ENCODE measurements around the gene GOLPH3. TPM values are rescaled to one million over a fixed set of nuclear protein-coding genes. Genes with fewer than 3 reads are reported as not detected.

GOLPH3 gene
- polyA plus RNA-seq, 1 donor (not counting 4 experiments of a cell fraction or from before 2014, with no cell fraction given) = 42.0 TPM

GRCh38 chr5:32108167-32108566 lies 66.0 kb downstream of the GOLPH3 start:
- no peak for FAIRE-seq
- dilution Hi-C loops (cut with MboI; ENCODE audit: extremely low pct_ligation_motif_present, low sequenced_read_pairs) = no loop called here

GRCh38 chr5:32107291-32107690 lies 66.8 kb downstream of the GOLPH3 start:
- H3K27me3 ChIP-seq (ENCODE audit: control insufficient read depth, extremely low read depth, insufficient read depth, low read length) = no peaks in the 10 kb centered on the region

More at GRCh38 chr5:32108167-32108566, 66.0 kb downstream of the GOLPH3 start:
- no peak for TF ChIP-seq EZH2 (IDR thresholded peaks at IDR 0.05; ENCODE audit: low read length)
- no peak for TF ChIP-seq CTCF (optimal IDR thresholded peaks at IDR 0.05 in 1 of 3, IDR thresholded peaks at IDR 0.05 in 1 of 3, conservative IDR thresholded peaks at IDR 0.05 in 1 of 3; ENCODE audit: extremely low read depth in 1 of 3, insufficient read depth in 2 of 3, low read length in 3 of 3)
- no peaks in the 10 kb centered on the region for H3K9me3 ChIP-seq (ENCODE audit: control insufficient read depth, low read depth, low read length)
- H3K9ac ChIP-seq (ENCODE audit: control insufficient read depth, extremely low read depth, insufficient read depth, low read length) = no peak overlapping the region
- no peaks in the 10 kb centered on the region for H4K20me1 ChIP-seq (ENCODE audit: control insufficient read depth, extremely low read depth, insufficient read depth, low read length)
- H3K4me3 ChIP-seq (ENCODE audit: control insufficient read depth in 2 of 3, extremely low read depth in 1 of 3, insufficient read depth in 2 of 3, low read depth in 1 of 3, low read length in 3 of 3) = no peak overlapping the region
- no peak overlapping the region for H3K27ac ChIP-seq (ENCODE audit: control insufficient read depth, insufficient read depth, low read length)
- H3K36me3 ChIP-seq (ENCODE audit: control insufficient read depth in 2 of 2, extremely low read depth in 1 of 2, insufficient read depth in 2 of 2, low read length in 2 of 2) = peaks cover 19 to 22% of the 10 kb centered on the region in 2 experiments
- H3K4me2 ChIP-seq (ENCODE audit: control insufficient read depth, extremely low read depth, insufficient read depth, low read depth, low read length) = no peak overlapping the region
- no peak overlapping the region for H2AFZ ChIP-seq (ENCODE audit: control insufficient read depth, low read length)
- H3K27me3 ChIP-seq (ENCODE audit: control insufficient read depth, extremely low read depth, insufficient read depth, low read length) = no peaks in the 10 kb centered on the region
- H3K4me1 ChIP-seq (ENCODE audit: control insufficient read depth, extremely low read depth, insufficient read depth, low read length) = no peaks in the 10 kb centered on the region
- H3K79me2 ChIP-seq (ENCODE audit: control insufficient read depth, insufficient read depth, low read length) = no peaks in the 10 kb centered on the region
- no peaks in the 10 kb centered on the region for H3K9me1 ChIP-seq (ENCODE audit: control insufficient read depth, extremely low read depth, insufficient read depth, low read length)
- DNase-seq (ENCODE audit: low read depth, low spot score) = no peak

More at GRCh38 chr5:32107291-32107690, 66.8 kb downstream of the GOLPH3 start:
- Histone ChIP-seq H3K27ac (ENCODE audit: control insufficient read depth, insufficient read depth, low read length) (no peak overlapping the region), H3K79me2 (ENCODE audit: control insufficient read depth, insufficient read depth, low read length) (no peaks in the 10 kb centered on the region), H3K4me1 (ENCODE audit: control insufficient read depth, extremely low read depth, insufficient read depth, low read length) (no peaks in the 10 kb centered on the region), H3K4me3 (ENCODE audit: control insufficient read depth in 2 of 3, extremely low read depth in 1 of 3, insufficient read depth in 2 of 3, low read depth in 1 of 3, low read length in 3 of 3) (no peak overlapping the region), H3K4me2 (ENCODE audit: control insufficient read depth, extremely low read depth, insufficient read depth, low read depth, low read length) (no peak overlapping the region), H2AFZ (ENCODE audit: control insufficient read depth, low read length) (no peak overlapping the region), H3K9me1 (ENCODE audit: control insufficient read depth, extremely low read depth, insufficient read depth, low read length) (no peaks in the 10 kb centered on the region), H3K9ac (ENCODE audit: control insufficient read depth, extremely low read depth, insufficient read depth, low read length) (no peak overlapping the region), H4K20me1 (ENCODE audit: control insufficient read depth, extremely low read depth, insufficient read depth, low read length) (no peaks in the 10 kb centered on the region), H3K9me3 (ENCODE audit: control insufficient read depth, low read depth, low read length) (no peaks in the 10 kb centered on the region), H3K36me3 (ENCODE audit: control insufficient read depth in 2 of 2, extremely low read depth in 1 of 2, insufficient read depth in 2 of 2, low read length in 2 of 2) (peaks cover 22 to 23% of the 10 kb centered on the region in 2 experiments)
- dilution Hi-C loops (cut with MboI; ENCODE audit: extremely low pct_ligation_motif_present, low sequenced_read_pairs) = no loop called here
- TF ChIP-seq EZH2 (IDR thresholded peaks at IDR 0.05; ENCODE audit: low read length) (no peak), CTCF (optimal IDR thresholded peaks at IDR 0.05 in 1 of 3, IDR thresholded peaks at IDR 0.05 in 1 of 3, conservative IDR thresholded peaks at IDR 0.05 in 1 of 3; ENCODE audit: extremely low read depth in 1 of 3, insufficient read depth in 2 of 3, low read length in 3 of 3) (no peak)
- no peak for DNase-seq (ENCODE audit: low read depth, low spot score)
- FAIRE-seq = no peak
